MM.1S (cell line): Measurements from ENCODE around the gene PRKRIP1.

Source experiments
- DNase-seq: peaks from one replicate; pipeline ENCODE4 v3.0.0-alpha.2; 2015
- H2AFZ ChIP-seq: fragments of 300-600 bp; sonication (generic); 2 replicates; pipeline ENCODE4 v1.6.0; 2016; ENCODE audit warnings: antibody characterized with exemption, low read length
- H3F3A ChIP-seq: fragments of 300-600 bp; sonication (generic); 2 replicates; pipeline ENCODE4 v1.6.1; 2016; ENCODE audit warnings: mild to moderate bottlenecking, antibody characterized with exemption, low read length, moderate library complexity, mixed read lengths; ENCODE audit not compliant: insufficient read depth
- H3K27ac ChIP-seq: fragments of 300-600 bp; sonication (generic); 2 replicates; pipeline ENCODE4 v1.5.1; 2016; ENCODE audit warnings: mild to moderate bottlenecking, low read length
- H3K27me3 ChIP-seq: fragments of 300-600 bp; sonication (generic); replicated peaks from 2 replicates; pipeline ENCODE4 v1.6.0; 2016; ENCODE audit warnings: low read length; ENCODE audit not compliant: insufficient read depth
- H3K36me3 ChIP-seq: fragments of 300-600 bp; sonication (generic); replicated peaks from 2 replicates; pipeline ENCODE4 v1.6.1; 2016; ENCODE audit warnings: mild to moderate bottlenecking, low read length, mixed read lengths; ENCODE audit not compliant: insufficient read depth
- H3K4me1 ChIP-seq: fragments of 300-600 bp; sonication (generic); 2 replicates; pipeline ENCODE4 v1.6.1; 2016; ENCODE audit warnings: low read length, mixed read lengths
- H3K4me2 ChIP-seq: fragments of 300-600 bp; sonication (generic); 2 replicates; pipeline ENCODE4 v1.6.0; 2016; ENCODE audit warnings: low read depth, low read length
- H3K4me3 ChIP-seq: fragments of 300-600 bp; sonication (generic); 2 replicates; pipeline ENCODE4 v1.5.1; 2016; ENCODE audit warnings: low read length, mixed read lengths
- H3K79me2 ChIP-seq: fragments of 300-600 bp; sonication (generic); 2 replicates; pipeline ENCODE4 v1.6.1; 2016; ENCODE audit warnings: mixed run types, low read length, mixed read lengths
- H3K9ac ChIP-seq: fragments of 300-600 bp; sonication (generic); 2 replicates; pipeline ENCODE4 v1.6.1; 2016; ENCODE audit warnings: low read length, mixed read lengths
- H3K9me2 ChIP-seq: fragments of 300-600 bp; sonication (generic); replicated peaks from 2 replicates; pipeline ENCODE4 v1.6.1; 2016; ENCODE audit warnings: mild to moderate bottlenecking, low read length, mixed read lengths; ENCODE audit not compliant: insufficient read depth
- H3K9me3 ChIP-seq: fragments of 300-600 bp; sonication (generic); replicated peaks from 2 replicates; pipeline ENCODE4 v1.6.1; 2016; ENCODE audit warnings: mild to moderate bottlenecking, low read length, mixed read lengths; ENCODE audit not compliant: insufficient read depth
- H4K20me1 ChIP-seq: fragments of 300-600 bp; sonication (generic); 2 replicates; pipeline ENCODE4 v1.6.1; 2016; ENCODE audit warnings: mild to moderate bottlenecking, low read length, moderate library complexity, mixed read lengths; ENCODE audit not compliant: insufficient read depth
- CTCF ChIP-seq: fragments of 300-600 bp; sonication (generic); IDR thresholded peaks from 2 replicates; pipeline ENCODE4 v1.5.1; 2016; ENCODE audit warnings: antibody characterized with exemption, low read length, mixed read lengths
- EZH2 ChIP-seq: fragments of 300-600 bp; sonication (generic); optimal IDR thresholded peaks from 2 replicates; pipeline ENCODE3; 2017; ENCODE audit warnings: low read depth, mild to moderate bottlenecking, antibody characterized with exemption, low read length, mixed read lengths
- EZH2phosphoT487 ChIP-seq: fragments of 300-600 bp; sonication (generic); IDR thresholded peaks from 2 replicates; pipeline ENCODE4 v1.6.1; 2018; ENCODE audit warnings: antibody characterized with exemption, low read length

PRKRIP1 gene

DNA sequence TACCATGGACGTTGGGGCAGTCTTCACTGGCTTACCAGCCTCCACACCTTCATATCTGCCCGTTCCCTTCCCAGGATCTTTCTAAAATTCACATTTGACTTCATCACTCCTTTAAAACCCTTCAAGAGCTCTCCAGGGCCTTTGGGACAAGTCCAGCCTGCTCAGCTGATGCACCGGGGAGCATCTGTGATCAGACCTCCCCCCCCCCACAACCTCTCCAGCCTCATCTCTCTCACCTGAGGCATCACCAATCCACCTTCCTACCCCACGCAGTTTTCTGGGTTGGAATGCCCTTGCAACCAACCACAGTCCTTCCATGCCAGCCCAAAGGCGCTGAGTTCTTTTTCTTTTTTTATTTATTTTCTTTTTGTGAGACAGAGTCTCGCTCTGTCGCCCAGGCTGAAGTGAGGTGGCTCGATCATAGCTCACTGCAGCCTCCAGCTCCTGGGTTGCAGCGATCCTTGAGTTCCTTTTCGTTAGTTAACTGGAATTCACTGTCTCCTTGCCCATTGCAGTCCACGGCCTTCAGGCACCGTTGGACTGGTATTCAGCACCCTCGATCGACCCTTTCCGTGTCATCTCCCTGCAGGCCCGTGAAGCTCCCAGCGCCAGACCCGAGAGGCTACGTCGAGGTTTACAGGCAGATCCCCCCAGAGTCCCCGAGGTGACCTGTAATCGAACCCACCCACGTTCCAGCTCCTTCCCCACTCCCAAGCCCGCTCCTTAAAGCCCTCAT, 67.8 kb downstream of the PRKRIP1 start:
- Histone ChIP-seq H3F3A (peaks cover 11% of the 10 kb centered on the region), H2AFZ (peak overlapping the region; percentile 99), H3K4me1 (peaks cover 10% of the 10 kb centered on the region; the same call in 1 of the 2 replicates), H4K20me1 (no peaks in the 10 kb centered on the region), H3K27ac (no peak overlapping the region), H3K9ac (peak overlapping the region; percentile 88), H3K27me3 (no peaks in the 10 kb centered on the region), H3K36me3 (no peaks in the 10 kb centered on the region), H3K4me3 (peak overlapping the region; percentile 100), H3K9me3 (no peaks in the 10 kb centered on the region), H3K4me2 (peak overlapping the region; percentile 98), H3K9me2 (no peaks in the 10 kb centered on the region), H3K79me2 (peaks cover 67% of the 10 kb centered on the region)
- TF ChIP-seq EZH2 = no peak
- peak; percentile 7 for DNase-seq

DNA sequence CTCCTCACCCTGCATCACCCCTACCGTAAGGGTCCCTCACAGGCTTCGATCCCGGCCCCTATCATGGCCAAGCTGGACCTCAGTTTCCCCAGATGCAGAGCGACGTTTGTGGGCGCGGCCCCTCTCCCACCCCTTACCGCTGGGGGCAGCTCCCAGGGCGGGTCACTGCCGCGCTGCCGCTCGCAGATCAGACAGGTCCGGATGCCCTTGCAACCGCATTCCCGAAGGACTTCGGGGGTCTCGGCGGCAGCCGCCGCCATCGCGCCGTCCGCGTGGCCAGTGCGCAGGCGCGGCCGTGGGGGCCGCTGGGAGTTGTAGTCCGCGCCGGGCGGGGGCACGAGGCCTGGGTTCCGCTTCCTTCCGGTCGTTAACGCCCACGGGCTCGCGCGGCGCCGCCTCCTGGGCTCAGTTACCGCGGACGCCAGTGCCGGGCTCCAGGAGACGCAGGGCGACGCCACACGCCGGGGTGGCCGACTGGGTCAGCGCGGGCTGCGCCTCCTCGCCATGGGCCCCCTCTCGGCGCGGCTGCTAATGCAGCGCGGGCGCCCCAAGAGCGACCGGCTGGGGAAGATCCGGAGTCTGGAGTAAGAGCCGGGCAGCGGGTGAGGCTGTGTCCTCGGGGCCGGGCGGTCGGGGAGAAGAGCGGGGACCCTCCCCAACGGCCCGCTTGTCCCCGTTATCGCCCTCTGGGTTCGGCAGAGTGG, 68.6 kb downstream of the PRKRIP1 start, which contains the start of the genes ALKBH4 and LRWD1:
ALKBH4 (minus strand) TSS at position 287 of the 704 bp plus-strand sequence; CDS start at position 260, 27 bp downstream.
LRWD1 (plus strand) TSS at position 408 of the 704 bp plus-strand sequence; CDS start at position 505, 97 bp downstream.
- no peaks in the 10 kb centered on the region for H3K36me3 ChIP-seq
- H3K27me3 ChIP-seq = no peaks in the 10 kb centered on the region
- no peaks in the 10 kb centered on the region for H4K20me1 ChIP-seq
- peaks cover 10% of the 10 kb centered on the region; the same call in 1 of the 2 replicates for H3K4me1 ChIP-seq
- H3K79me2 ChIP-seq = peaks cover 72% of the 10 kb centered on the region
- no peaks in the 10 kb centered on the region for H3K9me3 ChIP-seq
- peaks cover 11% of the 10 kb centered on the region for H3F3A ChIP-seq
- peak within 1 kb of the TSS; percentile 78; the same call in 1 of the 2 replicates for H3K27ac ChIP-seq
- DNase-seq = peak; percentile 95
- H3K4me2 ChIP-seq = peak within 1 kb of the TSS; percentile 98
- H3K9ac ChIP-seq = peak within 1 kb of the TSS; percentile 88
- H3K4me3 ChIP-seq = peak within 1 kb of the TSS; percentile 100
- no peaks in the 10 kb centered on the region for H3K9me2 ChIP-seq
- TF ChIP-seq EZH2phosphoT487 = no peak
- TF ChIP-seq CTCF = peak; percentile 21; the same call in 1 of the 2 replicates
- peak within 1 kb of the TSS; percentile 99 for H2AFZ ChIP-seq

- peak overlapping the region; percentile 98 for H3K4me2 ChIP-seq
- H4K20me1 ChIP-seq = no peaks in the 10 kb centered on the region
- no peaks in the 10 kb centered on the region for H3K27me3 ChIP-seq
- H3K9me2 ChIP-seq = no peaks in the 10 kb centered on the region
- no peak for TF ChIP-seq EZH2
- no peak for TF ChIP-seq CTCF
- no peak for TF ChIP-seq EZH2phosphoT487
- no peaks in the 10 kb centered on the region for H3K36me3 ChIP-seq
- H3K4me1 ChIP-seq = peaks cover 10% of the 10 kb centered on the region; the same call in 1 of the 2 replicates
- H3F3A ChIP-seq = peaks cover 11% of the 10 kb centered on the region
- H3K9ac ChIP-seq = peak overlapping the region; percentile 88; the same call in 1 of the 2 replicates
- H2AFZ ChIP-seq = no peak overlapping the region
- DNase-seq = no peak
- peaks cover 72% of the 10 kb centered on the region for H3K79me2 ChIP-seq
- peak overlapping the region; percentile 78; the same call in 1 of the 2 replicates for H3K27ac ChIP-seq
- H3K9me3 ChIP-seq = no peaks in the 10 kb centered on the region
- peak overlapping the region; percentile 100 for H3K4me3 ChIP-seq
Measured at GRCh38 chr7:102466097-102466496, 69.9 kb downstream of the PRKRIP1 start.
